ENCODE results near the gene RHOC.

Gene RHOC

GRCh38 chr1:112674986-112675727 lies 31.8 kb downstream of the RHOC start:
- H2AFZ ChIP-seq (ENCODE audit: low read length), result no peak overlapping the region
- no peaks in the 10 kb centered on the region for H3F3A ChIP-seq (ENCODE audit: insufficient read depth, low read length)
- H3K4me2 ChIP-seq (ENCODE audit: low read length), result peak overlapping the region; percentile 70
- H3K9me3 ChIP-seq (ENCODE audit: low read length), result no peaks in the 10 kb centered on the region
- no peaks in the 10 kb centered on the region for H3K79me2 ChIP-seq (ENCODE audit: insufficient read depth, low read length)
- peak overlapping the region; percentile 73 for H3K4me3 ChIP-seq (ENCODE audit: low read depth, low read length, poor library complexity, severe bottlenecking)
- H4K20me1 ChIP-seq (ENCODE audit: insufficient read depth, low read length), result no peaks in the 10 kb centered on the region
- peaks cover 23% of the 10 kb centered on the region; the same call in 1 of the 2 replicates for H3K36me3 ChIP-seq (ENCODE audit: insufficient read depth, low read length)
- H3K27ac ChIP-seq (ENCODE audit: low read depth, low read length, poor library complexity, severe bottlenecking), result peak overlapping the region; percentile 68
- TF ChIP-seq EZH2 (IDR thresholded peaks at IDR 0.05; ENCODE audit: borderline replicate concordance, low read length), result no peak
- TF ChIP-seq, protein P1, sequence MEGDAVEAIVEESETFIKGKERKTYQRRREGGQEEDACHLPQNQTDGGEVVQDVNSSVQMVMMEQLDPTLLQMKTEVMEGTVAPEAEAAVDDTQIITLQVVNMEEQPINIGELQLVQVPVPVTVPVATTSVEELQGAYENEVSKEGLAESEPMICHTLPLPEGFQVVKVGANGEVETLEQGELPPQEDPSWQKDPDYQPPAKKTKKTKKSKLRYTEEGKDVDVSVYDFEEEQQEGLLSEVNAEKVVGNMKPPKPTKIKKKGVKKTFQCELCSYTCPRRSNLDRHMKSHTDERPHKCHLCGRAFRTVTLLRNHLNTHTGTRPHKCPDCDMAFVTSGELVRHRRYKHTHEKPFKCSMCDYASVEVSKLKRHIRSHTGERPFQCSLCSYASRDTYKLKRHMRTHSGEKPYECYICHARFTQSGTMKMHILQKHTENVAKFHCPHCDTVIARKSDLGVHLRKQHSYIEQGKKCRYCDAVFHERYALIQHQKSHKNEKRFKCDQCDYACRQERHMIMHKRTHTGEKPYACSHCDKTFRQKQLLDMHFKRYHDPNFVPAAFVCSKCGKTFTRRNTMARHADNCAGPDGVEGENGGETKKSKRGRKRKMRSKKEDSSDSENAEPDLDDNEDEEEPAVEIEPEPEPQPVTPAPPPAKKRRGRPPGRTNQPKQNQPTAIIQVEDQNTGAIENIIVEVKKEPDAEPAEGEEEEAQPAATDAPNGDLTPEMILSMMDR (IDR thresholded peaks at IDR 0.05; ENCODE audit: low read length), result no peak
- peaks cover 48% of the 10 kb centered on the region for H3K4me1 ChIP-seq (ENCODE audit: insufficient read depth, low read length, severe bottlenecking)
- no peaks in the 10 kb centered on the region for H3K9me2 ChIP-seq (ENCODE audit: low read depth, low read length)
- H3K9ac ChIP-seq (ENCODE audit: low read length), result peak overlapping the region; percentile 82
- no peaks in the 10 kb centered on the region for H3K27me3 ChIP-seq (ENCODE audit: insufficient read depth, low read length)

DNA sequence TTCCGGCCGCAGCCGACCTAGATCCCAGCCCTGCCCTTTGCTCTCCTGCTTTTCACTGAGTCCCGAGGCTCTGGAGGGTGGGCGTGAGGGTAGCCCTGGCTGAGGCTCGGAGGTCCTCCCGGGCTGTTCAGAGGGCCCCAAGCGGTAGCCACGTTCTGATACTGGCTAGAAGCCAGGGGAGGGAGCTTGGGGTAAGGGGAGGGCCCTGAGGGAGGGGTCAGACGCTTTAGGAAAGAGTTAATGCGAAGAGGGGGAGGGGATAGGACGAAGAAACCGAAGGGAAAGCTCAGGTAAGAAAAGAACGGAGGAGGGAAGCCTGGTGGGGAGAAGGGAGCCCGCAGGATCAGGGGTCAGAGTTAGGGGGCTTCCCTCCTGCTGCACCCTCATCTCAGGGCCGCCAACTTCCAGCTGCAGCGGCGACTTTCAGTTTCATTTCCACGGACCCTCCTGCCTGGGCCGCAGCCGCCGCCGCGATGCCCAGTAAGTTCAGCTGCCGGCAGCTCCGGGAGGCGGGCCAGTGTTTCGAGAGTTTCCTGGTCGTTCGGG lies 32.4 kb downstream of the RHOC start, which contains the start of gene MOV10:
Gene MOV10 (plus strand): TSS at position 220 of the 546 bp plus-strand sequence. CDS start 254 bp downstream, at position 474.
- no peaks in the 10 kb centered on the region for H3K27me3 ChIP-seq (ENCODE audit: insufficient read depth, low read length)
- no peaks in the 10 kb centered on the region for H3K79me2 ChIP-seq (ENCODE audit: insufficient read depth, low read length)
- H3K4me1 ChIP-seq (ENCODE audit: insufficient read depth, low read length, severe bottlenecking), result peaks cover 48% of the 10 kb centered on the region
- H3K36me3 ChIP-seq (ENCODE audit: insufficient read depth, low read length), result peaks cover 29% of the 10 kb centered on the region
- no peak within 1 kb of the TSS for H2AFZ ChIP-seq (ENCODE audit: low read length)
- no peaks in the 10 kb centered on the region for H3K9me2 ChIP-seq (ENCODE audit: low read depth, low read length)
- peak within 1 kb of the TSS; percentile 82 for H3K9ac ChIP-seq (ENCODE audit: low read length)
- H3K27ac ChIP-seq (ENCODE audit: low read depth, low read length, poor library complexity, severe bottlenecking), result peak within 1 kb of the TSS; percentile 68
- H3K4me3 ChIP-seq (ENCODE audit: low read depth, low read length, poor library complexity, severe bottlenecking), result peak within 1 kb of the TSS; percentile 73
- H3K4me2 ChIP-seq (ENCODE audit: low read length), result peak within 1 kb of the TSS; percentile 70
- TF ChIP-seq EZH2 (IDR thresholded peaks at IDR 0.05; ENCODE audit: borderline replicate concordance, low read length), result no peak
- TF ChIP-seq, protein P1 (IDR thresholded peaks at IDR 0.05; ENCODE audit: low read length), result no peak
- H3F3A ChIP-seq (ENCODE audit: insufficient read depth, low read length), result no peaks in the 10 kb centered on the region
- H4K20me1 ChIP-seq (ENCODE audit: insufficient read depth, low read length), result no peaks in the 10 kb centered on the region
- no peaks in the 10 kb centered on the region for H3K9me3 ChIP-seq (ENCODE audit: low read length)

DNA sequence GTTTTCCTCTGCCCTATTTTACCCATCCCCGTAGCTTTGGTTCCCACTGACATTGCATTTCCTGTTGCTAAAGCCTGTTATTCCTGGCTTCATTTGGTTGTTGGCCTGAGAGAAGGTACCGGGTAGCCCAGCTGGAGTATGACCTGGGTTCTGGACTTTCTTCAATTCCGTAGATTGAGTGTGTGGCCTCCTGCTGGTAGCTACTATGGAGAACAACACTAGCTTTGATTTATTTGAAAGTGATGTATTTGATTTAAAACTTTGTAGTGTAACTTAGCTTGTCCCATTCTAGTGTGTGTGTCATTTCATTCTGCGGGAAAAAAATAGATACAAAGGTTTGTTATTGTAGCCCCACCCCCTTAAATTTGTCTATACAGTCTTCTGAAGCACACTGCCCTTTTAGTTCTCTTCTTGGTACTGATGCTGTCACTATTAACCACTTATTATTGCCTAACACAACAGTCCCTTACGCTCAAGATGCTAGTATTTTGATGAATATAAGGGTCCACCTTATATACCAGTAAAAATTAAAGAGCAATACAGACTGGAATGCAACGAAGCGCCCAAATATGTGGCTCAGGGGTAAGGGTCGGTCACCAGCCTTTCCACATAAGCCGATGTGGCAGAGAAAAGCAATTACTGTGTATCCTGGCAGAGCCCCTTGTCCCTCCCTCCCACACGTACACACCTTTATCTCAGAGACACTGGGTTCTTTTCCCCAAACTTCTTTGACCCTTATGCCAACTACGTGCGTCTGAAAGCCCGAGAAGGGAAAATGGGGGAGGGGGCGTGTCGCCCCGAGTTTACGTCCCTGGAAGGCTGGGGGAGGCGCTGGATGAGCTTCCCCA lies 33.1 kb downstream of the RHOC start:
- Histone ChIP-seq H3F3A (ENCODE audit: insufficient read depth, low read length) (no peaks in the 10 kb centered on the region), H3K27me3 (ENCODE audit: insufficient read depth, low read length) (no peaks in the 10 kb centered on the region), H3K36me3 (ENCODE audit: insufficient read depth, low read length) (peaks cover 36% of the 10 kb centered on the region), H3K4me1 (ENCODE audit: insufficient read depth, low read length, severe bottlenecking) (peaks cover 48% of the 10 kb centered on the region), H3K4me2 (ENCODE audit: low read length) (peak overlapping the region; percentile 70), H3K79me2 (ENCODE audit: insufficient read depth, low read length) (no peaks in the 10 kb centered on the region), H2AFZ (ENCODE audit: low read length) (no peak overlapping the region), H3K9me3 (ENCODE audit: low read length) (no peaks in the 10 kb centered on the region), H3K4me3 (ENCODE audit: low read depth, low read length, poor library complexity, severe bottlenecking) (peak overlapping the region; percentile 73), H4K20me1 (ENCODE audit: insufficient read depth, low read length) (no peaks in the 10 kb centered on the region), H3K9ac (ENCODE audit: low read length) (peak overlapping the region; percentile 82), H3K27ac (ENCODE audit: low read depth, low read length, poor library complexity, severe bottlenecking) (peak overlapping the region; percentile 39), H3K9me2 (ENCODE audit: low read depth, low read length) (no peaks in the 10 kb centered on the region)
- no peak for TF ChIP-seq EZH2 (IDR thresholded peaks at IDR 0.05; ENCODE audit: borderline replicate concordance, low read length)
- TF ChIP-seq, protein P1 (IDR thresholded peaks at IDR 0.05; ENCODE audit: low read length), result peak; percentile 48; the same call in 1 of the 2 replicates
